Tibial nerve (tissue), 4 donors: ENCODE measurements around the gene BLNK.

Experiments
- CTCF ChIP-seq, 5 experiments: fragments of 200-600 bp in 3 of 5; fragments of 450-650 bp in 2 of 5; sonication (generic) in 3 of 5; IDR thresholded peaks; one replicate each; pipeline ENCODE4 v1.5.1; 2016 to 2019; ENCODE audit warnings: antibody characterized with exemption in 5 of 5, mild to moderate bottlenecking in 3 of 5, moderate library complexity in 2 of 5
- EP300 ChIP-seq, 2 donors: sonication (generic); formaldehyde crosslinking; IDR thresholded peaks; one replicate each; pipeline ENCODE4 v1.6.1; 2017; ENCODE audit warnings: antibody characterized with exemption in 2 of 2, mild to moderate bottlenecking in 1 of 2
- POLR2A ChIP-seq, 2 donors: fragments of 450-650 bp; IDR thresholded peaks; one replicate each; pipeline ENCODE4 v1.6.1; 2017; ENCODE audit warnings: antibody characterized with exemption in 2 of 2, mild to moderate bottlenecking in 2 of 2, moderate library complexity in 2 of 2

GRCh38 chr10:96218826-96219225 is 52.5 kb downstream of the BLNK start:
- TF ChIP-seq POLR2A (IDR thresholded peaks at IDR 0.05) (no peak), CTCF (IDR thresholded peaks at IDR 0.05) (no peak), EP300 (IDR thresholded peaks at IDR 0.05) (no peak)
